Neural cell (in vitro differentiated cells): Measurements from ENCODE around the gene KIF6.

Experiments used
- CTCF ChIP-seq: fragments of 450-650 bp; IDR thresholded peaks from 2 replicates; pipeline ENCODE4 v1.5.1; 2014; ENCODE audit warnings: antibody characterized with exemption, mild to moderate bottlenecking, moderate library complexity; ENCODE audit not compliant: poor library complexity, severe bottlenecking
- EP300 ChIP-seq: fragments of 450-650 bp; conservative IDR thresholded peaks from 2 replicates; pipeline ENCODE4 v1.6.1; 2014; ENCODE audit warnings: antibody characterized with exemption, mild to moderate bottlenecking, moderate library complexity; ENCODE audit not compliant: poor library complexity, severe bottlenecking
- EZH2 ChIP-seq: fragments of 200-600, 300-800 bp; shearing (Covaris generic), sonication (generic); IDR thresholded peaks from 2 replicates; pipeline ENCODE4 v1.6.1; 2014; ENCODE audit warnings: antibody characterized with exemption, low read length, borderline replicate concordance, mild to moderate bottlenecking; ENCODE audit not compliant: insufficient read depth, poor library complexity, severe bottlenecking
- MXI1 ChIP-seq: fragments of 450-650 bp; conservative IDR thresholded peaks from 2 replicates; pipeline ENCODE4 v1.6.1; 2014; ENCODE audit warnings: antibody characterized with exemption, mild to moderate bottlenecking; ENCODE audit not compliant: poor library complexity, severe bottlenecking
- POLR2AphosphoS5 ChIP-seq: IDR thresholded peaks from 2 replicates; pipeline ENCODE4 v1.6.1; 2012
- TAF1 ChIP-seq: IDR thresholded peaks from 2 replicates; pipeline ENCODE4 v1.6.1; 2012; ENCODE audit warnings: low read depth

- TF ChIP-seq CTCF (no peak), EZH2 (no peak), POLR2AphosphoS5 (no peak), TAF1 (no peak), EP300 (no peak), MXI1 (no peak)
These were observed 40.4 kb upstream of the KIF6 start for GRCh38 chr6:39765508-39766065.
